ENCODE data around the gene GSK3A. TPM values are rescaled to one million over a fixed set of nuclear protein-coding genes. Genes with fewer than 3 reads are reported as not detected.

The GSK3A gene
- polyA plus RNA-seq, 4 donors, result 75.9 to 82.2 (median 80.9) TPM

- DNase-seq (ENCODE audit: low read depth in 4 of 4, low spot score in 3 of 4), result no peak
These were observed 37.7 kb downstream of the GSK3A start for GRCh38 chr19:42204664-42205063.

- no peak for DNase-seq (ENCODE audit: low read depth in 4 of 4, low spot score in 3 of 4)
These were observed 38.7 kb downstream of the GSK3A start for GRCh38 chr19:42203700-42204099.

DNA sequence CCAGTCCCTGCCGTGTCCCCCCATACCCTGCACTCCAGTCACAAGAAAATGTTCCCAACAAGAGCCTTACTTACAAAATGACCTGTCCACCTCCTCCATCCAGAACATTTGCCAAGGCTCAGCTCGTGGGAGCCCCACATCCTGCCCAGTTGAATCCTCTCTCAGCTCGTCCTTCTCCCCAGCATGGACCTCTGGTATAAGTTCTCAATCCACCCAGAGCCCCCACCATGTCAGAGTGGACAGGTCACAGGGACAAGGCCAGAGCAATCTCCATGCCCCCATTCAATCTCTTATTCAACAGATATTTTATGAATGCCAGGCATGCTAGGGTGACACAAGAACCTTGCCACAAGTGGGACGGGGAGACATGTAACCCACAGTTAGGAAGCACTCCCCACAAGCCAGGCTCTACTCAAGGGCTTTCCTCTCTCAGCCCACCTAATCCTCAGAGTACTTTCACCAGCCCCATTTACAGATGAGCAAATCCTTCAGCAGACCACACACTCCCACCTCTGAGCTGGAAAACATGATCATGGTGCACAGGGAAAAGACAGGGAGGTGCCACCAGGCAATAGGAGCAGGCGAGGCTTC is 40.0 kb downstream of the GSK3A start:
- DNase-seq (ENCODE audit: low read depth in 4 of 4, low spot score in 3 of 4), result no peak

- DNase-seq (ENCODE audit: low read depth in 4 of 4, low spot score in 3 of 4), result no peak
These were observed 40.7 kb downstream of the GSK3A start for GRCh38 chr19:42201489-42202289.

DNA sequence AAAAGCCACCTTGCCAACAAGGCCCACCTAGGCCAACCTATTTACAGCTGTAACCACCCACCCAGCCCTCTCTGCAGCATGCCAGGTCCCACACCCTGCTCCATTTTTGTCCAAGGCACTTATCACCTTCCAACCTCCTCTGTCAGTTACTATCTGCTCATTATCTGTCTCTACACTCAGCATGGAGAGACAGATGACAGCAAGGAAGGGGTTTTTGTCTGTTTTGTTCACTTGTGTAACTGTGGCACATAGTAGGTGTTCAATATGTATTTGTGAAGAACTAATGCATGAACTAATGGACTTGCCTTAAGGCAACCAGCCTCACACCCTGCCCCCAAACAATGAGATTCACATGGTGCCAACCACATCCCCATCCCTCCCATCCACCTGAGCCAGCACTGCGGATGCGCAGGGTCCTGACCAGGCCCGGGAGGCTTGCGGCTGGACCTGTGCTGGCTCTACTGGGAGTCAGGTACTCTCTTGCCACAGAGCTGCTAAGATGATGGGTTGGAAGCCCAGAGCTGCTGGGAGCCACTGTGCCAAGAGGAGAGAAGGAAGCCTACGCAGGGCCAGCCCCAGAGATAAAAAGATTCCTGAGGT is 42.2 kb downstream of the GSK3A start:
- no peak for DNase-seq (ENCODE audit: low read depth in 4 of 4, low spot score in 3 of 4)

- DNase-seq (ENCODE audit: low read depth in 4 of 4, low spot score in 3 of 4), result no peak
These were observed 42.8 kb downstream of the GSK3A start for GRCh38 chr19:42199440-42200115.

DNA sequence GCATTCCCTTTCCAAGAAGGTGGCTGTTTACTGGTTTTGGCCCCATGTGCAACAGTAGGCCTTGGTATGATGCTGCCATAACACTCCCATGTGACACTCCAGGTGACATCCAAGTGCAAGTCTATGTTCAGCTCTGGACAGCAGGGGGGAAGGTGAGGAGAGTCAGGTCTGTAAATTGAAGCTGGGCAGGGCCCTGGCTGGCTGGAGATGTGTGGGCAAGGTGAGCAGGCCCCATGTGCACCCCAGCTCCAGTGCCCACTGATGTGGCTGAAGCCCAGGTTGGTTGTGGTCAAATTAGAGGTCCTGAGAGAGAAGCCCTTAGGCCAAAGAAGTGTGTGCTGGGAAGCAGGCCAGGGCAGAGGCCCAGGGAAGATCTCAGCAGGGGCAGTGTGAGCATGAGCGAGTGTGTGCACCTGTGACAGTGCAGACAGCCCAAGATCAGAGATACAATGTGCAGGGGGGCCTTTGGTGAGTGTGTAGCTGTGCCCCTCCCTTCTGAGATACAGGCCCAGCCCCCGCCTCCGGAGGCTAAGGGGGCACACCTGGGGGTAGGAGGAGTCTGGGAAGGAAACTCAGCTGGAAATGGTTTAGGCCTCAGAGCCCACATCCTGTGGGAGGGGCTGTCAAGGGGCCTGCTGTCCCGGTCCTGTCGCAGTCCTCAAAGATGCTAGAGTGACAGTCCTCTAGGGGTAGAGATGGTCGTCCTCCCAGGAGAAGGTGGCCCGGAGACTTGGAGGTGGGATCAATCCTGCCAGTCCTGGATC is 43.5 kb downstream of the GSK3A start:
- DNase-seq (ENCODE audit: low read depth in 4 of 4, low spot score in 3 of 4), result no peak

DNA sequence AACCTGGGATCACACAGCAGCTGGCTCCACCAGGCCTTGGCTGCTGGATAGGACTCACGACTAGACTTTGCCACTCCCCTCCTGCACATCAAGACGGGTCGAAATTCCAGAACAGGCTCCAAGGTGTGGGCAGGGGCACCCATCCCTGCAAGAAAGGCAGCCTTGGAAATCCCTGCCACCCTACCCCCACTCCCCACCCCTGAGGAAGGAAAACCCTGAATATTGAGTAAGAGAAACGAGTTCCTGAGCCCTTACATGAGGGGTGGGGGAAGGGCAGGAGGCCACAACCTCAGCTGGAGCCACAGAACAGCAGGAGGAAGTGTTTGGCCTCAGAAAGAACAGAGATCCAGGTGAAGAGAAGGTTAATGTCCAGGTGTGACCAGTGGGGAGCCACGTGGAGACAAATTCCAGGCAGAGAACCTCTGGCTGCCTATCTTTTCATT is 45.0 kb downstream of the GSK3A start:
- DNase-seq (ENCODE audit: low read depth in 4 of 4, low spot score in 3 of 4), result no peak

GRCh38 chr19:42196011-42197001 is 46.1 kb downstream of the GSK3A start:
- no peak for DNase-seq (ENCODE audit: low read depth in 4 of 4, low spot score in 3 of 4)

GRCh38 chr19:42193706-42194105 is 48.7 kb downstream of the GSK3A start:
- no peak for DNase-seq (ENCODE audit: low read depth in 4 of 4, low spot score in 3 of 4)

DNA sequence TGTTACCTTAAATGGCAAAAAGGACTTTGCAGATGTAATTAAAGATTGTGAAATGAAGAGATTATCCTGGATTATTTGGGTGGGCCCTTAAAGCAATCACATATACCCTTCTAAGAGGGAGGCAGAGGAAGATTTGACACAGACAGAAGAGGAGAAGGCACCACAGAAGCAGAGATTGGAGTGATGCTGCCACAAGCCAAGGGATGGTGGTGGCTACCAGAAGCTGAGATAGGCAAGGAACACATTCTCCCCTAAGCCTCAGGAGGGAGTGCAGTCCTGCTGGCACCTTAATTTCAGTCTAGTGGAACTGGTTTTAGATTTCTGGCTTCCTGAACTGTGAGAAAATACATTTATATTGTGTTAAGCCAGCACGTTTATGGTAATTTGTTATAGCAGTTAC is 49.1 kb downstream of the GSK3A start:
- no peak for DNase-seq (ENCODE audit: low read depth in 4 of 4, low spot score in 3 of 4)

DNA sequence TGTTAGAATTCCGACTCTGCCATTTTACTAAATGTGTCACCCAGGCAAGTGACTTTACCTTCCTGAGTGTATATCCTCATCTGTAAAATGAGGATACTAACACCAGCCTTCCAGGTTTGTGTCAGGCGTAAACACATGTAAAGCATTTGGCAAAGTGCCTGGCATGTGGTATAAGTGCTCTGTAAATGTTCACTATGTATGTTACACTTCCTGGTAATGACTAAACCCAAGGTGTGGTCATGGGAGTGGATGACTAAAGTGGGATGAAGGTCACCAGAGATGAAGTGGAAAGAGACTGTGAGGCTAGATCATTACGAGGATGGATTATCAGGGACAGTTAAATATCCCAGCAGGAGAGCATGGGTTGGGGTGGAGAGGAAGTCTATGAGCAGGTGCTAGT is 50.5 kb downstream of the GSK3A start:
- DNase-seq (ENCODE audit: low read depth in 4 of 4, low spot score in 3 of 4), result no peak

DNA sequence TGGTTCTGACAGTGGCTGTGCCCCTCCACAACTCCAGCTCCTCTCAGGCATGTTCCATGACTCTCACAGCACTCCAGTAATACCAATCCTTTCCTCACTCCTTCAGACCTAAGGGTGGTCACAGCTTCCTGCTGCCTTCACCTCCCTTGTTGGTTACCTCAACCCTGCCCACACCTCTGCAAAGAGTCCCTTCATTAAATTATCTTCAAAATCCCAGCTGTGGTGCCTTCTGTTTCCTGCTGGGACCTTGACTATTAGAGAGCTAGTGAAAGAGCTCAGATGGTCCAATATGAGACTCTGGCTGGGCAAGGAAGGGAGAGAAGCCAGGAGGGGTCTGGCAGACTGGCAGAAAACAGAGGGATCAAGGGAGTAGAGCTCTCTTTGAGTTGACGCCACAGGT is 51.1 kb downstream of the GSK3A start:
- DNase-seq (ENCODE audit: low read depth in 4 of 4, low spot score in 3 of 4), result no peak

GRCh38 chr19:42189133-42189532 is 53.3 kb downstream of the GSK3A start:
- DNase-seq (ENCODE audit: low read depth in 4 of 4, low spot score in 3 of 4), result no peak

DNA sequence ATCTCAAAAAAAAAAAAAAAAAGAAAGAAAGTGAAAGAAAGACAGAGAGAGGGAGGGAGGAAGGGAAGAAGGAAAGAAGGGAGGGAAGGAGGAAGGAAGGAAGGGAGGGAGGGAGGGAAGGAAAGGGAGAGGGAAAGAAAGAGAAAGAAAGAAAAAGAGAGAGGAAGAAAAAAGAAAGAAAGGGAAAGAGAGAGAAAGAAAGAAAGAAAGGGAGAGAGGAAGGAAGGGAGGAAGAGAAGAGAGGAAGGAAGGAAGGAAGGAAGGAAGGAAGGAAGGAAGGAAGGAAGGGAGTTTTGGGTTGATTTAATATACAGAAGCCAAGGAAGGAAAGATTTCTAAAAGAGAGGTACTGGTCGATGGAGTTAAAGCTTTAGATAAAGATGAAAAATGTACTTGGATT is 53.7 kb downstream of the GSK3A start:
- no peak for DNase-seq (ENCODE audit: low read depth in 4 of 4, low spot score in 3 of 4)

- no peak for DNase-seq (ENCODE audit: low read depth in 4 of 4, low spot score in 3 of 4)
These were observed 57.1 kb downstream of the GSK3A start for GRCh38 chr19:42185277-42185676.

DNA sequence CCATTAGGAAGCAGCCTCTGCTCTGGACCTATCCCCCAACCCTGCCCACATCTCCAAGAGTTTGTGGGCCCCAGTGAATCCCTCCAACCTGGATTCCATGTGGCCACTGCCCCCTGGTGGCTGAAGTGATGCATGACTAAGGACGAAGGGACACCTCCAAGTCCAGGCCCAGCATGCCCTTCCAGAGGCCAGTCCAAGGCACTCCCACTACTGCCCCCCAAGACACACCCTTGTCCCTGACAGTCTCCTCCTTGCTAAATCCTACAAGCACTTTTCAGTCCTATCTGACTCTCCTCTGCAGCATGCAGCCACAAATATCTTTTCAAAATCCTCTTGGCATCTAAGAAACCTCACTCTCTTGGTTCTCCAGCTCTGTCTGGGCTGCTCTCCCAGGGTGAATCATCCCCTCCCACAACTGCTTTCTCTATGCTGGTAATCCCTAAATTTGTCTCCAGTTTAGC is 58.0 kb downstream of the GSK3A start:
- DNase-seq (ENCODE audit: low read depth in 4 of 4, low spot score in 3 of 4), result peak in 3 of 4 donors; percentile 38 to 53 (median 44)
